GM19025 (cell line): ENCODE data around the gene ANKRD24.
"Not testable (repeated sequence)": the region's sequence is repeated elsewhere in the genome, so short reads cannot be mapped to it uniquely, and the experiment has no call there.

Experiments
- ATAC-seq: cut with Tn5 transposase; IDR thresholded peaks from one replicate; pipeline ENCODE4 v1.9.1; 2021; ENCODE audit warnings: mild to moderate bottlenecking, low read depth, moderate library complexity; ENCODE audit not compliant: unreplicated experiment

Gene ANKRD24

DNA sequence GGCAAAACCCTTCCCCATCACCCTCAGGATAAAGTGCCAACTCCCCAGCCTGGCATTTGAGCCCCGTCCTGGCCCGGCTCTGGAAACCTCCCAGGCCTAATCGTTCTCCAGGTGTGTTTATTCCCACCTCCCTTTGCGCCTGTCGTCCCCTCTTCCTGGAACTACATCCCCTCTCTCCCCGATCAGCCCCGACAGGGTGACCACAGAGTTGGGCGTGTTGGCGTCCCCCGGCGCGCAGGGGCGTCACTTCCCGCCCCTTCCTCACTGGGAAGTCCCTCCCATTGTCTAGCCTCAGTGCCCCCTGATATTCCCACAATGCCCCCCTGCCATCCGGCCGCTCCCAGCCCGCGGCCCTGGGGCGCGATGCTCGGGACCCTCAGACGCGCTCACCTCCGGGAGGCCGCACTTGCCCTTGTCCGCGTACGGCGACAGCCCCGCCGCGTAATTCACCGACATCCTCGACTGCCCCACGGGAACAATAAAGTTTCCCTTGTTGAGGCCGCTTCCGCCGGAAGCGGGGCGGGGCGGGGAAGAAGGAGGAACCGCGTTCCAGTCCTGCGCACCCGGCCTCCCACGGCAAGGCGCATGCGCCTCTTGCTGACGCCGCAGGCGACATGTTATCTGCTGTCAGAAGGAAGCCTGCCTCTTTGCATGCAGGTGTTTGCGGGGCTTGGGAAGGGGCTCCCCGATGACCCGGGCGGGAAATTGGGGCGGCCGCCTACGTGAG is at the start of gene ANKRD24, which contains the start of gene SIRT6:
TSS of gene ANKRD24 (plus strand) at position 606 of the 727 bp plus-strand sequence. CDS start 3,737 bp downstream, outside the sequence.
TSS of gene SIRT6 (minus strand) at position 480 of the 727 bp plus-strand sequence. CDS start at position 456, 24 bp downstream.
- peak; percentile 75 for ATAC-seq

DNA sequence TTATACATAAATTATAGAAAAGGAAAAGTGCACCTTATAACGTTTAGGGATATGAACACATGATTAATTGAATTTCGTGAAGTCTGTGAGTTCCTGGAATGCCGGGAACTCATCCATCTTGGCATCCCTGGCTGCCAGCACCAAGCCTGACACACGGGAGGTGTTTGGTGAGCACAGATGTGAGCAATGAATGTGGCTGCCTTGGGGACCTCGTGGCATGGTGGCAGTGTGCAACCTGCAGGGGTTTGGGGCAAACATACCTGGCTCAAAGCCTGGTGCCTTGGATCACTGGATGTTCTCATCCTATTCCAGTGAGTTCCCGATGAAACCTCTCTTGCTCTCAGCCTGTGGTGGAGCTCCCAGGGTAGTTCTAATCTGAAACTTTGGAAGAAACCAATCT is 48.1 kb upstream of the ANKRD24 start:
- no peak for ATAC-seq

DNA sequence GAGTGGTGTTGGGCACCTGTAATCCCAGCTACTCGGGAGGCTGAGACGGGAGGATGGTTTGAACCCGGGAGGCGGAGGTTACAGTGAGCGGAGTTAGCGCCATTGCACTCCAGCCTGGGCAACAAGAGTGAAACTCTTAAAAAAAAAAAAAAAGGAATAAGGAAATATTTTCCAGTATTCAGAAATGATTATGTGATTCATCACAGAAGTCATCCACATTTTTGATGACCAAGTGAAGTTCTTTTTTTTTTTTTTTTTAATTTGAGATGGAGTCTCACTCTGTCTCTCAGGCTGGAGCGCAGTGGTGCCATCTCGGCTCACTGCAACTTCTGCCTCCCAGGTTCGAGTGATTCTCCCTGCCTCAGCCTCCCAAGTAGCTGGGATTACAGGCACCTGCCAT is 47.1 kb upstream of the ANKRD24 start:
- ATAC-seq = not testable (repeated sequence)

DNA sequence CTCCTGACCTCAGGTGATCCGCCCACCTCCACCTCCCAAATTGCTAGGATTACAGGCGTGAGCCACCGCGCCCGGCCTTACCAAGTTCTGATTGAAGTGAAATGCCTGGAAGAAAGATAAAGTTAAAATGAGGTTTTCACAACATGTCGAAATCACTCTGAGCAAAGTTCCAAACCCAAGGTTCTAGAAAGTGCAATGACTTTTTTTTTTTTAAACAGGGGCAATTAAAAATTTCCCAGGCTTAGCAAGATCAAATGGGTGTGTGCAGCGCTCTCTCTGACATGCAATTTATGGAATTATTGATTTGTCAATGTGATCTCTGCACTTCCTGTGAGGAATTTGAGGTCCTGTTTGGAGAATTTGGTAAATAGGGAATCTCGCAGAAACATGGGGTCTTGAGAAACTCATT is 45.8 kb upstream of the ANKRD24 start:
- ATAC-seq = no peak

DNA sequence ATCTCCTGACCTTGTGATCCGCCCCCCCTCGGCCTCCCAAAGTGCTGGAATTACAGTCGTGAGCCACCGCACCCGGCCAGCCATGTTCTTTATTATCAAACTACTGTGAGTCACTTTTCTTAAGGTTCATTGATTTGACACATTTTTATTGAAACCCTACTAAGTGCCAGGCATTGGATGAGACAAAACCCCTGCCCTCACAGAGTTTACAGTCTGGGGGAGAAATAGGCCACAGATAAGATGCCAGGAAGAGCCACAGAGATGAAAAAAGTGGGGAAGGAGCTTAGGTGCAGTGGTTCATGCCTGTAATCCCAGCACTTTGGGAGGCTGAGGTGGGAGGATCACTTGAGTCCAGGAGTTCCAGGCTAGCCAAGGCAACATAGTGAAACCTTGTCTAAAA is 44.0 kb upstream of the ANKRD24 start:
- no peak for ATAC-seq

DNA sequence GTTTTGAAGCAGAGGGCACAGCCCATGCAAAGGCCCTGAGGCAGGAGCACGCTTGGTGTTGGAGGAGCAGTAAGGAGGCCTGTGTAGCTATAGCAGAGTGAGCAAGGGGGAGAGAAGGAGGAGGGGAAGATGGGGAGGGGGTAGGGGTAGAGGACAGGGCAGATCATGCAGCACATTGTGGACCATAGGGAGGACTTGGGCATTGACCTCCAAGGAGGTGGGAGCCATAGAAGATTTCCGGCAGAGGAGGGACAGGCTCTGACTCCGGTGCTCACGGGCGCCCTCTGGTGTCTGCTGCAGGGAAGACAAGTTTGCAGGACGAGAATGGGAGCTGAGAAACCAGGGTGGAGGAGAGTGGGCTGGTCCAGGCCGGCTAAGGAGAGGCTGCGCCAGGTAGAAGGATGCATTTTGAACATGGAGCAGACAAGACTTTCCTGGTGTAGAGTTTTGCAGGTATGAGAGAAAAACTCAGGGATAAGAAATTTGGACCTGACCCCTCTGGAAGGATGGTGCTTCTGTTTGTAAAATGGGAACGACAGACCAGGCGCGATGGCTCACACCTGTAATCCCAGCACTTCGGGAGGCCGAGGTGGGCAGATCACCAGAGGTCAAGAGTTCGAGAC is 42.8 kb upstream of the ANKRD24 start:
- no peak for ATAC-seq

DNA sequence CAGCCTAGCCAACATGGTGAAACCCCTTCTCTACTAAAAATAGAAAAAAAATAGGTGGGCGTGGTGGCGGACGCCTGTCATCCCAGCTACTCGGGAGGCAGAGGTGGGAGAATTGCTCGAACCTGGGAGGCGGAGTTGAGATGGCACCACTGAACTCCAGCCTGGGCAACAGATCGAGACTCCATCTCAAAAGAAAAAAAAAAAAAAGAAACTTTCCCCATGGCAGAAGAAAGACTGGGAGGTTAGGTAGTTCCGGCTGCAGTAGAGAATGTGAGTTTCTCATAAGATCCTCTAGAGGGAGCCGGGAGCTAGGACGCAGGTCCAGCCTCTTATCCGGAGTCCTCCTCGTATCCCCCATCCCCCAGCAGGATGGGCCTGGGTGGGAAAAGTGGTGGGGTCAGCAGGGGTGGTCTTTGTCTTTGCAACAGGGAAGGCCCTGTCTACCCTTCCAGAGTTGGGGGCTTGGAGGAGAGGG is 42.2 kb upstream of the ANKRD24 start:
- no peak for ATAC-seq

DNA sequence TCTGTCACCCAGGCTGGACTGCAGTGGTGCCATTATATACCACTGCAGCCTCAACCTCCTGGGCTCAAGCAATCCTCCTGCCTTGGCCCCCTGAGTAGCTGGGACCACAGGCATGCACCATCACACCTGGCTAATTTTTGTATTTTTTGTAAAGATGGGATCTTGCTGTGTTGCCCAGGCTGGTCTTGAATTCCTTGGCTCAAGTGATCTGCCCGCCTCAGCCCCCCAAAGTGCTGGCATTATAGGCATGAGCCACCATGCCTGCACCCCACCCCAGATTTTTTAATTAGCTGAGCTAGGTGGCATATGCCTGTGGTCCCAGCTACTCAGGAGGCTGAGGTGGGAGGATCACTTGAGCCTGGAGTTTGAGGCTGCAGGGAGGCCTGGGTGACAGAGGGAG is 39.6 kb upstream of the ANKRD24 start:
- not testable (repeated sequence) for ATAC-seq

DNA sequence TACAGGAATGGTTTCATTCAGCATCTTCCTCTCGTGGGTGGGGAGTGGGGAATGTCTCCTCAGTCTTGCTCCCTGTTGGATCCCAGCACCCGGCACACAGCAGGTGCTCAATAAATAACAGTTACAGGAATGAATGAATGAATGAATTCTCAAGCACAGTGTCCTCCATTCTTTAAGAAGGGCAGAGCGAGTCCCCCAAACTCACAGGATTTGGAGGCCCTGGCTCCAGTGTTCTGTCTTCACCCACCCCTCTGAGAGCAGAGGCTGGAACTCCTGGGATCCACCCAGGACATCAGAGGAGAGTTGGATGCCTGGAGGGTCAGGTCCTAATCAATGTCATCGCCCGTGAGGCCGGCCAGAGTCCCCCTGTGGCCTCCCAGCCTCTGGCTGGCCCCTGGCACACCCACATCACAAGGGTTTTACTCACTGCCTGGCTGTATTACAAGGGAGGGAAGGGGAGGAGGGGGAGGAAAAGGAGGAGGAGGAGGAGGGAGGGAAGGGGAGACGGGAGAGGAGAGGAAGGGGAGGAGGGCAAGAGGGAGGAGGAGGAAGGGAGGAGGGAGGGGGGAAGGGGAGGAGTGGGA is 37.7 kb upstream of the ANKRD24 start:
- ATAC-seq = no peak

DNA sequence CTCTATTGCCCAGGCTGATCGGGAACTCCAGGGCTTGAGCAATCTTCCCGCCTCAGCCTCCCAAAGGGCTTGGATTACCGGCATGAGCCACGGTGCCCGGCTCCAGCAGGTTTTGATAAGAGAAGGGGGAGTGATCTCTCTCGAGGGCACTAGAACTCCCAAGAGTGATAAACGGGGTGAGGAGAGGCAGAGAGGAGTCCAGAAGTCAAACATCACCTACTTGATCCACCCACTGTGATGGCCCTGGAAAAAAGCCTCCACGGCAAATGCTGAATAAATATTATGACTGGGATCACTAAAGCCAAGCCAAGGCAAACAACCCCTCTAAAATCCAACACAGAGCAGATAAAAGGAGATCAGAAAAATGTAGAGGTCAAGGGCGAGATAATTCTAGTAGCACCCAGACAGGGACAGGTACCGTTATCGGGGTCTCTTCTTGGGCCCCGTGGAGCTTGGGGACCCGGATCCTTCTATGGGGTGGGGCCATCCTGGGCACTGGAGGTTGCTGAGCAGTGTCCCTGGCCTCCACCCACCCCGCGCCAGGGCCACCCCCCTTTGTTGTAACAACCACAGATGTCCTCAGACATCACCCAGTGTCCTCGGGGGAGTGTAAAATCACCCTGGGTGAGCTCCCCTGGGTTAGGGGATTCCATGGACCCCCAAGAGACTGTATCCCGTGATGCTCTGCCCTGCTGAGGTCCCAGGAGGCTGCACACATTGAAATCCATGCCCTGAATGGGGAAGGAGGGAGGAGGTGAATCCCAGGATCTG is 32.8 kb upstream of the ANKRD24 start:
- ATAC-seq = no peak

DNA sequence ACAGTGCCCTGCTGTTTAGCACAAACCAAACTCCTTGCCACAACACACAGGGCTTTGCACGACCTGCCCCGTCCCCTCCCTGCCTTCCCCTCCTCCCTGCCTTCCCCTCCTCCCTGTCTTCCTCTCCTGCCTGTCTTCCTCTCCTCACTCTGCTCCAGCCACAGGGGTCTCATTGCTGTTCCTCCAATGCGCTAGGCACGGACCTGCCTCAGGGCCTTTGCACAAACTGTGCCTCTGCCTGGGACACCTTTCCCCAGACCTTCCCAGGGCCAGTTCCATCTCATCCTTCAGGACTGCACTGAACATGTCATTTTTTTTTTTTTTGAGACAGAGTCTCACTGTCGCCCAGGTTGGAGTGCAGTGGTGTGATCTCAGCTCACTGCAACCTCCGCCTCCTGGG is 30.9 kb upstream of the ANKRD24 start:
- no peak for ATAC-seq

DNA sequence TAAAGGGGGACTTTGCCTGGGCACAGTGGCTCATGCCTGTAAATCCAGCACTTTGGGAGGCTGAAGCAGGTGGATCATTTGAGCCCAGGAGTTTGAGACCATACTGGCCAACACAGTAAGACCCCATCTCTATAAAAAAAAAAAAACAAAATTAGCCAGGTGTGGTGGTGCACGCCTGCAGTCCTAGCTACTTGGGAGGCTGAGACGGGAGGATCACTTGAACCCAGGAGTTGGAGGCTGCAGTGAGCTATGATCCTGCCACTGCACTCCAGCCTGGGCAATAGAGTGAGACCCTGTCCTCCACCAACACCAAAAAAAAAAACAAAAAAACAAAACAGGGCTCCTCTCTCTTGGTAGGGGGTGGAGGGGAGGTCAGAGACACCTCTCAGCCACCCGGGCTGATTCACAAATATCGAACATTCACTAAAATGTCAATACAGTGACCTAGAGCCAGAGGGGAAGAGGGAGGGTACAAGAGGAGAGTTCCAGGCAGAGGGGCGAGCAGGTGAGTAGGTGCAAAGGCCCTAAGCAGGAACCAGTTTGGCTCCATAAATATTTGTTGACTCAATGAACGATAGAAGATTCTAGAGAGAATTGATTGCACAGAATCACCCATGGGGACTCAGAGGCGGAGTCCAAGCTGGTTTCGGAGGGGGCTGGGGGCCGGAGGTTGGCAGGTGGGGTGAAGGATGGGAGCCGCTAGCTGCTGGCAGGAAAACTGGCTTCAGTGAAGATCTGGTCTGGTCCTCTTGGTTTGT is 30.1 kb upstream of the ANKRD24 start:
- no peak for ATAC-seq

DNA sequence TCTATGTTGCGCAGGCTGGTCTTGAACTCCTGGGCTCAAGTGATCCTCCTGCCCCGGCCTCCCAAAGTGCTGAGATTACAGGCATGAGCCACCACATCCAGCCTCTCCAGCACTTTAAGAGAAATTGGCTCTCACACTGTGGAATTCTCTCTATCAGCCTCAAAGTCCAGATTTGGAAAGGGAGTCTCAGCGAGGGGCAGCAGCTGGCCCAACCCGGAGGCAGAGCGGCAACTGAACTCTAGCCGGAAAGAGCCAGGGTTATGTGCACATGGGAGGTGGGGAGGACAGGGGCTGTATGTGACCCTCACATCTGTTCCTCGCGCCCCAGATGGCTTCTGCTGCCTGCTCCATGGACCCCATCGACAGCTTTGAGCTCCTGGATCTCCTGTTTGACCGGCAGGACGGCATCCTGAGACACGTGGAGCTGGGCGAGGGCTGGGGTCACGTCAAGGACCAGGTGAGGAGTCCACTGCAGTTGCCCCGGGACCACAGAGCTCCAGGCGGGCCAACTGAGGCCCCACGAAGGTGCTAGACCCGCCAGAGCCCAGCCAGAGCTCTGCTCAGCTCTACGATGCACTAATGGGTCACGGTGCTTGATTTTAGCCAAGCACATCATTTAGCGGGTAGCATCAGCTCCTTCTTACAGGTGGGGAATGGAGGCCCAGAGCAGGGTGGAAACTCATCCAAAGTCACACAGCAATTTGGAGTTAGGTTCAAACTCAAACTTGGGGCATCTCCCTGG is 27.7 kb upstream of the ANKRD24 start:
- no peak for ATAC-seq

DNA sequence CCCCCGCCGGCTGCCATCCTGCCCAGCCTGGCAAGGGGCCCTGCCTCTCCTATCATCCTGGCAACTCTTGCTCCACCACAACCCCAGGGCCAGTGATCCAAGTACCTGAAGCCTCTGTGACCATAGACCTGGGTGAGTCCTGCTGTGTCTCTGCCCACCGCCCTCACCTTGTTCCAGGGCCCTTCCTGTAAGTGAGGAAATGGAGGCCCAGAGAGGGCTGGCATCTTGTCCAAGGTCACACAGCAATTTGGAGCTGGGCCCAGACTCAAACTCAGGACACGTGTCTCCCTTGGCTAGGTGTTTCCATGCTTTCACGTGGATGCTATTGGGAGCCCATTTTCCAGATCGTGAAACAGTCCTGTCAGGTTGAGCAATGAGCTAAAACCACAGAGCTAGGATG is 25.3 kb upstream of the ANKRD24 start:
- ATAC-seq = no peak

DNA sequence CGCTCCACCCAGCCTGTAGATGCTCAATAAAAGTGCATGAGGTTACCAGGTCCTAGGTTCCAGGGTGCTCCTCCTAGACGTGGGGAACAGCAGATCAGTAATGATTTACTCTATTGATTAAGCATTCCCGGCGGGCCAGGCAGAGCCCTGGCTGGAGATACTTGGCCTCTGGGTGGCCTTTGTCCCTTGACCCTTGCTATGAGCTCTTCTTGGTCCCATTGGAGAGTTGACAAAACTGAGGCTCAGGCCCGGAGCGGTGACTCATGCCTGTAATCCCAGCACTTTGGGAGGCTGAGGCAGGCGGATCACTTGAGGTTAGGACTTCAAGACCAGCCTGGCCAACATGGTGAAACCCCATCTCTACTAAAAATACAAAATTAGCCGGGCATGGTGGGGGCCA is 24.5 kb upstream of the ANKRD24 start:
- ATAC-seq = not testable (repeated sequence)

DNA sequence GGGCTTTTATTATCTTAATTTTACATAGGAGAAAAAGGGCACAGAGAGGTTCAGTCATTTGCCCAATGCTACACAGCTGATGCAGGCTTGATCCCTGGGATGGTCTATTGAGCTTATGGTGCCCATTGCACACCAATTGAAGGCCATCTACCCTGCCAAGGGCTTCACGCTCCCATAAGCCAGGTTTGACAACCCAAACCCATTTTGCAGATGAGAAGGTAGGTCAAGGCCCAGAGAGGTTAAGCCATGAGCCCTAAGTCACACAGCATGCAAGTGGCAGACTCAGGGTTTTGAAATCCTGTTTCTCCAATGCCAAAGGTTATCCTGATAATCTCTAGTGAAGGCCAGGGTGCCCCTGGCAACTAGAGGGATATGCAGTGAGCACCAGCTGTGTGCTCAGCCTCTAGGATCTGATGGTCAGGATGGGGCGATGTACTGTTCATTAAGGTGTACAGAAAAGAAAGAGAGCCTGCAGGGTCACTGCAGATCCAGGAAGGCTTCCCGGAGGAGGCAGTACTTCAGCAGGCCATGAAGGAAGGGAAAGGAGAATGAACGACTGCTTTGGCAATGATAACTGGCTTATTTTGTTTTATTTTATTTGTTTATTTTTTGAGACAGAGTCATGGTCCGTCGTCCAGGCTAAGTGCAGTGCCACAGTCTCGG is 20.9 kb upstream of the ANKRD24 start:
- no peak for ATAC-seq

DNA sequence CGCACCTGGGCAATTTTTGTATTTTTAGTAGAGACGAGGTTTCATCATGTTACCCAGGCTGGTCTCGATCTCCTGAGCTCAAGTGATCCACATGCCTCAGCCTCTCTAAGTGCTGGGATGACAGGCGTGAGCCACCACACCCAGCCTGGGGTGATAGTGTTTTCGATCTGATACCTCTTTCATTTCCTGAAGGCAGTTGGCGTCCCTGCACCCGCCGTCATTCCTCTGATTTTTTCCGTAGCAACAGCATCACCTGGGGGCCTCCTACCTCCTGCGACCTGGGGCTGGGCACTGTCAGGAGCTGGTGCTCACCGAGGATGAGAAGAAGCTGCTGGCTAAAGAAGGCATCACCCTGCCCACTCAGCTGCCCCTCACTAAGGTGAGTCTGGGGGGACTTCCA is 18.2 kb upstream of the ANKRD24 start:
- no peak for ATAC-seq

DNA sequence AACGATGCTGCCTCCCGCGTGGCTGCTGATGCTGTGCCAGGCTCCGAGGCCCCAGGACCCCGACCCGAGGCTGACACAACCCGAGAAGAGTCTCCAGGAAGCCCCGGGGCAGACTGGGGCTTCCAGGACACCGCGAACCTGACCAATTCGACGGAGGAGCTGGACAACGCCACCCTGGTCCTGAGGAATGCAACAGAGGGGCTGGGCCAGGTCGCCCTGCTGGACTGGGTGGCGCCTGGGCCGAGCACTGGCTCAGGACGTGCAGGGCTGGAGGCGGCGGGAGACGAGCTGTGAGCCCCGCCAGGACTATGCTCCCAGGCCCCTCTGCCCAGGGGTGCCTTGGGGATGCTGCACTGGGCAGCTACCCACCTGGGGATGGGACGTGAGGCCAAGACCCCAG is 10.8 kb upstream of the ANKRD24 start:
- ATAC-seq = no peak

DNA sequence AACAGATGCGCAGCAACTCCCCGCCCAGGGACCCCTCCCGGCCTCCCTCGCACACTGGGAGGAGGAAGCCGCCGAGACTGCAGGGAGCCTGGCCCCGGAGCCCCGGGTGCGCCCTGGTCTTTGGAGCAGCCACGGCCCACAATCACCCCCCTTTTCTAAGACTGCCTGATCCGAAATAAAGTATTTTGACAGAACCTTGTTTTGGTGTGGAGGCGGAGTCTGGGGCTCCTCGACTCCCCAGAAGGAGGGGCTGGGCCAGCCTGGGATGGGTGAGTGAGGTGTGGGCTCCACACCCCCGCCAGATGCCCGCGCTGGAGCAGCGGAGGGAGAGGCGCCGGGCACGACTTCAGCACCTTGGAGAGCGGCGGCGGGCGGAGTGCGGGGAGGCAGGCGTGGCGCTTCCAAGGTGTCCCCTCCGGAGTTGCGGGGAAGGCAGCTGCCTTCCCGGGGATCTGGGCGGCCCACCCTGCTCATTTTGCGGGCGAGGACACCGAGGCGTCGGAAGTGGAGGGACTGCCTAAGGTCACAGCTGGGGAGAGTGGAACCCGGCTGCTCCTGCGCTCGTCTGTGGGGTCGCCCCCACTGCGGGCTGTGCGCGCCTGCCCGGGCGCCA is 9.5 kb upstream of the ANKRD24 start:
- ATAC-seq = no peak
